ENCODE data around the gene KCNH8.

The KCNH8 gene

GRCh38 chr3:19254784-19255338, 106.6 kb downstream of the KCNH8 start:
- ATAC-seq: no peak

GRCh38 chr3:19256313-19256712, 108.0 kb downstream of the KCNH8 start:
- ATAC-seq: no peak

- ATAC-seq: no peak
These were observed 115.3 kb downstream of the KCNH8 start for GRCh38 chr3:19263606-19264005.

GRCh38 chr3:19264424-19264823, 116.1 kb downstream of the KCNH8 start:
- no peak for ATAC-seq

- ATAC-seq: no peak
These were observed 118.7 kb downstream of the KCNH8 start for GRCh38 chr3:19267040-19267439.

- no peak for ATAC-seq
These were observed 122.2 kb downstream of the KCNH8 start for GRCh38 chr3:19270481-19270880.

GRCh38 chr3:19272296-19272695, 124.0 kb downstream of the KCNH8 start:
- ATAC-seq: no peak

- no peak for ATAC-seq
These were observed 124.8 kb downstream of the KCNH8 start for GRCh38 chr3:19273091-19273490.

GRCh38 chr3:19274576-19274975, 126.3 kb downstream of the KCNH8 start:
- ATAC-seq: no peak

GRCh38 chr3:19284974-19285373, 136.7 kb downstream of the KCNH8 start:
- ATAC-seq: no peak

- ATAC-seq: no peak
These were observed 145.0 kb downstream of the KCNH8 start for GRCh38 chr3:19293295-19293694.

- no peak for ATAC-seq
These were observed 146.9 kb downstream of the KCNH8 start for GRCh38 chr3:19295208-19295607.

GRCh38 chr3:19331931-19332330, 183.6 kb downstream of the KCNH8 start:
- ATAC-seq: no peak

GRCh38 chr3:19334120-19334519, 185.8 kb downstream of the KCNH8 start:
- no peak for ATAC-seq

GRCh38 chr3:19338769-19339168, 190.5 kb downstream of the KCNH8 start:
- no peak for ATAC-seq

- ATAC-seq: no peak
These were observed 194.1 kb downstream of the KCNH8 start for GRCh38 chr3:19342389-19342788.

- no peak for ATAC-seq
These were observed 198.4 kb downstream of the KCNH8 start for GRCh38 chr3:19346759-19347158.

- ATAC-seq: no peak
These were observed 199.4 kb downstream of the KCNH8 start for GRCh38 chr3:19347671-19348070.

- ATAC-seq: no peak
These were observed 200.2 kb downstream of the KCNH8 start for GRCh38 chr3:19348500-19348899.

GRCh38 chr3:19348941-19349564, 200.7 kb downstream of the KCNH8 start:
- ATAC-seq: no peak

- no peak for ATAC-seq
These were observed 209.6 kb downstream of the KCNH8 start for GRCh38 chr3:19357947-19358346.

GRCh38 chr3:19363071-19363470, 214.8 kb downstream of the KCNH8 start:
- no peak for ATAC-seq

- no peak for ATAC-seq
These were observed 215.8 kb downstream of the KCNH8 start for GRCh38 chr3:19364148-19364547.

GRCh38 chr3:19365471-19365870, 217.2 kb downstream of the KCNH8 start:
- no peak for ATAC-seq

- no peak for ATAC-seq
These were observed 236.6 kb downstream of the KCNH8 start for GRCh38 chr3:19384868-19385267.
